Measurements from ENCODE around the gene DYNLL2.
A peak's percentile ranks its signal among the peaks of the same experiment; 100 is the strongest.
"Not testable (repeated sequence)": the region's sequence is repeated elsewhere in the genome, so short reads cannot be mapped to it uniquely, and the experiment has no call there.

Gene DYNLL2

GRCh38 chr17:58082870-58083490 is at the start of gene DYNLL2:
Gene DYNLL2, plus strand, starts transcription at chr17:58083419. Its CDS starts 3,672 bp downstream, at chr17:58087091.
- DNase-seq (ENCODE audit: low read depth in 2 of 2), result peak; percentile 80 to 82

- no peak for DNase-seq (ENCODE audit: low read depth in 2 of 2)
Observed at GRCh38 chr17:58039975-58040374, 43.2 kb upstream of the DYNLL2 start.

GRCh38 chr17:58040386-58040785 is 42.8 kb upstream of the DYNLL2 start:
- DNase-seq (ENCODE audit: low read depth in 2 of 2), result no peak

- no peak for DNase-seq (ENCODE audit: low read depth in 2 of 2)
Observed at GRCh38 chr17:58041161-58041560, 42.1 kb upstream of the DYNLL2 start.

GRCh38 chr17:58043221-58044181 is 39.7 kb upstream of the DYNLL2 start:
- no peak for DNase-seq (ENCODE audit: low read depth in 2 of 2)

- DNase-seq (ENCODE audit: low read depth in 2 of 2), result not testable (repeated sequence)
Observed at GRCh38 chr17:58044256-58044655, 39.0 kb upstream of the DYNLL2 start.

- DNase-seq (ENCODE audit: low read depth in 2 of 2), result no peak
Observed at GRCh38 chr17:58046239-58047094, 36.8 kb upstream of the DYNLL2 start.

- no peak for DNase-seq (ENCODE audit: low read depth in 2 of 2)
Observed at GRCh38 chr17:58047376-58048150, 35.7 kb upstream of the DYNLL2 start.

- no peak for DNase-seq (ENCODE audit: low read depth in 2 of 2)
Observed at GRCh38 chr17:58049533-58049932, 33.7 kb upstream of the DYNLL2 start.

- DNase-seq (ENCODE audit: low read depth in 2 of 2), result no peak
Observed at GRCh38 chr17:58050966-58051365, 32.3 kb upstream of the DYNLL2 start.

GRCh38 chr17:58051468-58051867 is 31.8 kb upstream of the DYNLL2 start:
- DNase-seq (ENCODE audit: low read depth in 2 of 2), result no peak

- no peak for DNase-seq (ENCODE audit: low read depth in 2 of 2)
Observed at GRCh38 chr17:58052407-58052806, 30.8 kb upstream of the DYNLL2 start.

GRCh38 chr17:58052945-58053715 is 30.1 kb upstream of the DYNLL2 start:
- peak in 1 of 2 donors; percentile 3 for DNase-seq (ENCODE audit: low read depth in 2 of 2)

GRCh38 chr17:58054641-58055040 is 28.6 kb upstream of the DYNLL2 start:
- no peak for DNase-seq (ENCODE audit: low read depth in 2 of 2)

GRCh38 chr17:58056476-58056875 is 26.7 kb upstream of the DYNLL2 start:
- DNase-seq (ENCODE audit: low read depth in 2 of 2), result no peak

- no peak for DNase-seq (ENCODE audit: low read depth in 2 of 2)
Observed at GRCh38 chr17:58059141-58059540, 24.1 kb upstream of the DYNLL2 start.

- no peak for DNase-seq (ENCODE audit: low read depth in 2 of 2)
Observed at GRCh38 chr17:58060596-58061191, 22.5 kb upstream of the DYNLL2 start.

- DNase-seq (ENCODE audit: low read depth in 2 of 2), result no peak
Observed at GRCh38 chr17:58061672-58062071, 21.5 kb upstream of the DYNLL2 start.

GRCh38 chr17:58065238-58065637 is 18.0 kb upstream of the DYNLL2 start:
- no peak for DNase-seq (ENCODE audit: low read depth in 2 of 2)

GRCh38 chr17:58066401-58066800 is 16.8 kb upstream of the DYNLL2 start:
- no peak for DNase-seq (ENCODE audit: low read depth in 2 of 2)
